GM12892 (cell line): ENCODE data around the gene ACSL1.

Experiments used
- POLR2A ChIP-seq: IDR thresholded peaks from 2 replicates; pipeline ENCODE4 v1.6.1; 2011; ENCODE audit warnings: low read depth, low read length, control low read depth
- POLR2AphosphoS5 ChIP-seq: IDR thresholded peaks from 2 replicates; pipeline ENCODE4 v1.6.1; 2011; ENCODE audit warnings: low read depth, low read length, control low read depth

DNA sequence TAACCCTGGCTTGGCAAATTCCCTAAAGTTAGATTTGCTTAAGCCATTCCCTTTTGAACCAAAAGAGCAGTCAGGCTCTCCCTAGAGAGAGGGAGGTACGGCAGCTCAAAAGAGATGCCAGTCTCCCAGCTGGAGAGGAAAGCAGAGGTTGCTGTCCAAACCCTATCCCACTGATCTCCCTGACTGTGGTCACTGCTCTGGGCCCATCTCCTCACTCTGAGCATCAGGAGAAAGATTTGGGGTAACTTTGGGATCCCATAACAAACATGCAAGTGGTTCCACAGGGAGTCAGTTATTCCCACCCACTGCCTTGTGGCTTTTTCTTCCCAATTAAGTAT lies 17.1 kb downstream of the ACSL1 start:
- TF ChIP-seq POLR2AphosphoS5 (no peak), POLR2A (no peak)
